ENCODE results near the gene AATF. TPM values are rescaled to one million over a fixed set of nuclear protein-coding genes. Genes with fewer than 3 reads are reported as not detected.

AATF gene
- total RNA-seq, 4 donors from 2014 or later = 22.4 to 36.4 (median 32.4) TPM

- Histone ChIP-seq H3K9me3 (no peaks in the 10 kb centered on the region), H3K4me1 (no peaks in the 10 kb centered on the region), H3K36me3 (peaks cover 0 to 43% (median 5%) of the 10 kb centered on the region in 3 donors), H3K27me3 (peaks cover 0 to 4% (median 0%) of the 10 kb centered on the region in 4 donors), H3K27ac (no peak overlapping the region), H3K4me3 (no peak overlapping the region)
- TF ChIP-seq POLR2A (IDR thresholded peaks at IDR 0.05) = no peak
- TF ChIP-seq CTCF (IDR thresholded peaks at IDR 0.05) = no peak
- no peak for DNase-seq
- WGBS, 2 donors = 90 to 96% methylated on average over 3 of the region's 3 CpGs
- intact Hi-C loops (cut with DNase I) = no loop called here
These were observed 110.7 kb downstream of the AATF start for GRCh38 chr17:37059493-37059892.

GRCh38 chr17:37060094-37060493 is 111.3 kb downstream of the AATF start:
- Histone ChIP-seq H3K4me1 (no peaks in the 10 kb centered on the region), H3K36me3 (peaks cover 0 to 37% (median 5%) of the 10 kb centered on the region in 3 donors), H3K9me3 (no peaks in the 10 kb centered on the region), H3K4me3 (no peak overlapping the region), H3K27ac (no peak overlapping the region), H3K27me3 (peaks cover 0 to 10% (median 0%) of the 10 kb centered on the region in 4 donors)
- WGBS, 2 donors = 60 to 75% methylated on average over 6 of the region's 6 CpGs
- no peak for DNase-seq
- TF ChIP-seq CTCF (IDR thresholded peaks at IDR 0.05) (no peak), POLR2A (IDR thresholded peaks at IDR 0.05) (no peak)
- intact Hi-C loops (cut with DNase I) = no loop called here

GRCh38 chr17:37060928-37061327 is 112.2 kb downstream of the AATF start:
- DNase-seq = no peak
- H3K4me3 ChIP-seq = no peak overlapping the region
- intact Hi-C loops (cut with DNase I) = no loop called here
- H3K27ac ChIP-seq = no peak overlapping the region
- TF ChIP-seq POLR2A (IDR thresholded peaks at IDR 0.05) (no peak), CTCF (IDR thresholded peaks at IDR 0.05) (no peak)
- 49 to 67% methylated on average over 4 to 7 of the region's 7 CpGs for WGBS, 2 donors
- no peaks in the 10 kb centered on the region for H3K4me1 ChIP-seq
- H3K9me3 ChIP-seq = no peaks in the 10 kb centered on the region
- H3K36me3 ChIP-seq = peaks cover 0 to 29% (median 5%) of the 10 kb centered on the region in 3 donors
- H3K27me3 ChIP-seq = peaks cover 0 to 18% (median 0%) of the 10 kb centered on the region in 4 donors

GRCh38 chr17:37062021-37062420 is 113.3 kb downstream of the AATF start:
- H3K36me3 ChIP-seq = peaks cover 0 to 18% (median 0%) of the 10 kb centered on the region in 3 donors
- TF ChIP-seq CTCF (IDR thresholded peaks at IDR 0.05) (no peak), POLR2A (IDR thresholded peaks at IDR 0.05) (no peak)
- DNase-seq = no peak
- no peaks in the 10 kb centered on the region for H3K9me3 ChIP-seq
- WGBS, 2 donors = 76 to 77% methylated on average over 9 of the region's 9 CpGs
- intact Hi-C loops (cut with DNase I) = no loop called here
- peaks cover 0 to 29% (median 0%) of the 10 kb centered on the region in 4 donors for H3K27me3 ChIP-seq
- no peaks in the 10 kb centered on the region for H3K4me1 ChIP-seq
- H3K27ac ChIP-seq = no peak overlapping the region
- H3K4me3 ChIP-seq = no peak overlapping the region

- intact Hi-C loops (cut with DNase I) = no loop called here
- WGBS, 2 donors = 68 to 76% methylated on average over 7 to 8 of the region's 11 CpGs
These were observed 115.5 kb downstream of the AATF start for GRCh38 chr17:37064206-37064605.

More at GRCh38 chr17:37064206-37064605, 115.5 kb downstream of the AATF start:
- no peak for TF ChIP-seq POLR2A (IDR thresholded peaks at IDR 0.05)
- no peak for TF ChIP-seq CTCF (IDR thresholded peaks at IDR 0.05)
- Histone ChIP-seq H3K4me3 (no peak overlapping the region), H3K9me3 (no peaks in the 10 kb centered on the region), H3K27me3 (peaks cover 0 to 46% (median 0%) of the 10 kb centered on the region in 4 donors), H3K36me3 (no peaks in the 10 kb centered on the region), H3K4me1 (peaks cover 0 to 12% (median 0%) of the 10 kb centered on the region in 3 donors), H3K27ac (no peak overlapping the region)
- DNase-seq = no peak
